CD4-positive, alpha-beta T cell (primary cell): ENCODE measurements around the gene OXNAD1. TPM values are rescaled to one million over a fixed set of nuclear protein-coding genes. Genes with fewer than 3 reads are reported as not detected.

ENCODE experiments used
- ATAC-seq: fragments of 200-7000 bp; cut with Tn5 transposase; one replicate; pipeline ENCODE4 v1.10.0; 2022; ENCODE audit warnings: mild to moderate bottlenecking; ENCODE audit not compliant: poor library complexity
- CTCF ChIA-PET: fragments of 350-600 bp; sonication (Branson Sonifier 250); formaldehyde crosslinking; loops from one replicate; lab custom pipeline; 2021; ENCODE audit warnings: antibody characterized with exemption, inconsistent platforms; lab: Charles Lee
- POLR2A ChIA-PET: fragments of 350-600 bp; sonication (Branson Sonifier 250); formaldehyde crosslinking; loops from one replicate; lab custom pipeline; 2021; ENCODE audit warnings: antibody characterized with exemption, inconsistent platforms; lab: Charles Lee
- DNase-seq, 14 experiments: peaks; one replicate each; pipeline ENCODE4 v3.0.0-alpha.2; 2013 to 2020; ENCODE audit warnings: mixed read lengths in 2 of 14
- H3K27ac ChIP-seq, 2 donors: one replicate each; pipeline versions ENCODE4 v1.5.1 to v1.7.0; 2013; ENCODE audit warnings: low read length in 2 of 2, low read depth in 1 of 2, mild to moderate bottlenecking in 1 of 2
- H3K27me3 ChIP-seq, 2 experiments: 1 replicate in 1 of 2; 2 replicates in 1 of 2; pipeline versions ENCODE4 v1.6.1 to v1.7.0; 2013; ENCODE audit warnings: low read length in 2 of 2, control low read depth in 1 of 2, mild to moderate bottlenecking in 1 of 2, moderate library complexity in 1 of 2; ENCODE audit not compliant: insufficient read depth in 2 of 2, control insufficient read depth in 1 of 2
- H3K36me3 ChIP-seq: one replicate; pipeline ENCODE4 v1.6.1; 2013; ENCODE audit warnings: low read length, control low read depth; ENCODE audit not compliant: insufficient read depth
- H3K4me1 ChIP-seq: one replicate; pipeline ENCODE4 v1.6.1; 2013; ENCODE audit warnings: low read length, control low read depth; ENCODE audit not compliant: insufficient read depth
- H3K4me3 ChIP-seq: one replicate; pipeline ENCODE4 v1.5.1; 2013; ENCODE audit warnings: mild to moderate bottlenecking, low read length, moderate library complexity
- H3K9me3 ChIP-seq, 2 experiments: 1 replicate in 1 of 2; 2 replicates in 1 of 2; pipeline versions ENCODE4 v1.6.1 to v1.7.0; 2013; ENCODE audit warnings: low read length in 2 of 2, mild to moderate bottlenecking in 2 of 2, control low read depth in 1 of 2, moderate library complexity in 1 of 2; ENCODE audit not compliant: control insufficient read depth in 1 of 2, insufficient read depth in 1 of 2
- H3K27ac Mint-ChIP-seq: one replicate; pipeline ENCODE4 v1.8.0; 2020; ENCODE audit warnings: mixed read lengths
- H3K27me3 Mint-ChIP-seq: one replicate; pipeline ENCODE4 v1.8.0; 2021; ENCODE audit warnings: mixed read lengths
- H3K36me3 Mint-ChIP-seq: one replicate; pipeline ENCODE4 v1.8.0; 2021; ENCODE audit warnings: low read depth, mixed read lengths
- H3K4me1 Mint-ChIP-seq: one replicate; pipeline ENCODE4 v1.8.0; 2021; ENCODE audit warnings: low read depth, mixed read lengths
- H3K4me3 Mint-ChIP-seq: one replicate; pipeline ENCODE4 v1.8.0; 2020; ENCODE audit warnings: mild to moderate bottlenecking, mixed read lengths
- H3K9me3 Mint-ChIP-seq: one replicate; pipeline ENCODE4 v1.8.0; 2020; ENCODE audit warnings: mixed read lengths
- intact Hi-C, 2 experiments: fragments of 100-400 bp; cut with DNase I in 1 of 2; cut with micrococcal nuclease in 1 of 2; formaldehyde crosslinking; loops; one replicate each; pipeline versions ENCODE4 v1.15.1 to v1.9.0; 2023 to 2025; cut with DNase I, micrococcal nuclease
- total RNA-seq, 174 experiments: library from RNA in 2 of 174; stranded (reverse) in 2 of 174; gene quantifications; one replicate each; pipeline ENCODE4 v1.2.3 and lab custom pipeline; 2021 to 2026
- TF ChIP-seq, protein P1 (sequence below): fragments of 200-600 bp; IDR thresholded peaks from one replicate; pipeline ENCODE4 v1.8.0; 2022; ENCODE audit warnings: antibody characterized with exemption, mild to moderate bottlenecking

OXNAD1 gene
- total RNA-seq, 2 experiments from 2014 or later = 135 TPM

DNA sequence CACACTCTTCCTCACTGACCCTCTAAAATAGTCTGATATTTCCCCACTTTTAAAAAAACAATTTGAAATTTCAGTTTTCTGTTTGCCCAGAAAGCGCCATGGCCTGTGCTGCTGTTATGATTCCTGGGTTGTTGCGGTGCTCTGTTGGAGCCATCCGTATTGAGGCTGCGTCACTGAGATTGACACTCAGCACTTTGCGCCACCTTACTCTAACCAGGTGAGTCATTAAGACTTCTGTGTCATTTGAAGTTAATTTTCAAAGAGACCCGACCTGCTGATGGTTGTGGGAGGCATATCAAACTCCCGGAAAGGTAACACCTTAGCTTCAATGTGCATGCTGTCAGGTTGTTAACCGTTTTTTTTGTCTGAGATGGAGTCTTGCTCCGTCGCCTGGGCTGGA, 5.8 kb downstream of the OXNAD1 start:
- no peak overlapping the region for H3K27ac Mint-ChIP-seq
- ATAC-seq = no peak

DNA sequence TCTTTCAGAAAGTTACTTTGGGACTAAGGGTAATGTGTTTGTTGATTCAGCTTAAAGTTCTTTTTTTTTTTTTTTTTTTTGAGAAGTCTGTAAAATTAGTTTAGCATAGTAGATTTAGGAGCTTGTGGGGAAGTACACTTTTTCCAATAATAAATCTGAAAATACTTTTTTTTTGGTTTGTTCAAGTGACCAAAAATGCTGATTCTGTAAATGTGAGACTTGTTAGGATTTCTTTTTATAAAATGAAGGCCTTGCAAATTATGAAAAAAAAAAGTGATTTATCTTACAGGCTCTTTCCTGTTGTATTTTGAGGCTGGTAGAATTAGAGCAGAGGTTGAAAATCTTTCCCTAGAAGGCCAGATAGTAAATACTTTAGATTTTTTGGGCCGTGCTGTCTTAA, 7.6 kb downstream of the OXNAD1 start:
- Histone ChIP-seq H3K36me3 (peaks cover 20% of the 10 kb centered on the region), H3K4me1 (no peaks in the 10 kb centered on the region), H3K9me3 (no peaks in the 10 kb centered on the region), H3K27me3 (no peaks in the 10 kb centered on the region), H3K4me3 (no peak overlapping the region), H3K27ac (no peak overlapping the region)
- H3K27me3 Mint-ChIP-seq = no peaks in the 10 kb centered on the region
- intact Hi-C loops = loop anchor here in 1 of 2 experiments (10.0 kb wide), 1 partner anchor 52 kb away; no protein-coding TSS in a partner anchor
- ChIA-PET CTCF (interaction anchor here (0.6 to 1.6 kb wide), 4 partner anchors 14 to 294 kb away, joined by 3 to 7 read pairs (median 3); no protein-coding TSS in a partner anchor), POLR2A (interaction anchor here (0.8 to 1.1 kb wide), 2 partner anchors 13 to 18 kb away, joined by 3 read pairs; no protein-coding TSS in a partner anchor)
- ATAC-seq = no peak
- H3K4me1 Mint-ChIP-seq = peaks cover 10% of the 10 kb centered on the region
- TF ChIP-seq, protein P1, sequence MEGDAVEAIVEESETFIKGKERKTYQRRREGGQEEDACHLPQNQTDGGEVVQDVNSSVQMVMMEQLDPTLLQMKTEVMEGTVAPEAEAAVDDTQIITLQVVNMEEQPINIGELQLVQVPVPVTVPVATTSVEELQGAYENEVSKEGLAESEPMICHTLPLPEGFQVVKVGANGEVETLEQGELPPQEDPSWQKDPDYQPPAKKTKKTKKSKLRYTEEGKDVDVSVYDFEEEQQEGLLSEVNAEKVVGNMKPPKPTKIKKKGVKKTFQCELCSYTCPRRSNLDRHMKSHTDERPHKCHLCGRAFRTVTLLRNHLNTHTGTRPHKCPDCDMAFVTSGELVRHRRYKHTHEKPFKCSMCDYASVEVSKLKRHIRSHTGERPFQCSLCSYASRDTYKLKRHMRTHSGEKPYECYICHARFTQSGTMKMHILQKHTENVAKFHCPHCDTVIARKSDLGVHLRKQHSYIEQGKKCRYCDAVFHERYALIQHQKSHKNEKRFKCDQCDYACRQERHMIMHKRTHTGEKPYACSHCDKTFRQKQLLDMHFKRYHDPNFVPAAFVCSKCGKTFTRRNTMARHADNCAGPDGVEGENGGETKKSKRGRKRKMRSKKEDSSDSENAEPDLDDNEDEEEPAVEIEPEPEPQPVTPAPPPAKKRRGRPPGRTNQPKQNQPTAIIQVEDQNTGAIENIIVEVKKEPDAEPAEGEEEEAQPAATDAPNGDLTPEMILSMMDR = no peak
- no peak overlapping the region for H3K4me3 Mint-ChIP-seq
- no peaks in the 10 kb centered on the region for H3K9me3 Mint-ChIP-seq
- H3K27ac Mint-ChIP-seq = no peak overlapping the region
- DNase-seq = no peak
- peaks cover 53% of the 10 kb centered on the region for H3K36me3 Mint-ChIP-seq

More for the DNA sequence above, 5.8 kb downstream of the OXNAD1 start:
- H3K9me3 ChIP-seq = no peaks in the 10 kb centered on the region
- intact Hi-C loops = loop anchor here in 1 of 2 experiments (10.0 kb wide), 1 partner anchor 54 kb away; no protein-coding TSS in a partner anchor
- TF ChIP-seq, protein P1 = no peak
- H3K4me1 Mint-ChIP-seq = peaks cover 27% of the 10 kb centered on the region
- no peak overlapping the region for H3K4me3 Mint-ChIP-seq
- peaks cover 4% of the 10 kb centered on the region for H3K4me1 ChIP-seq
- ChIA-PET CTCF (interaction anchor here (8.6 kb wide), 1 partner anchor 20 kb away, joined by 78 read pairs; no protein-coding TSS in a partner anchor), POLR2A (no interaction called here)
- H3K27me3 ChIP-seq = no peaks in the 10 kb centered on the region
- no peak overlapping the region for H3K27ac ChIP-seq
- no peaks in the 10 kb centered on the region for H3K27me3 Mint-ChIP-seq
- H3K4me3 ChIP-seq = no peak overlapping the region
- peaks cover 51% of the 10 kb centered on the region for H3K36me3 Mint-ChIP-seq
- DNase-seq = no peak
- no peaks in the 10 kb centered on the region for H3K9me3 Mint-ChIP-seq
- peaks cover 19% of the 10 kb centered on the region for H3K36me3 ChIP-seq

DNA sequence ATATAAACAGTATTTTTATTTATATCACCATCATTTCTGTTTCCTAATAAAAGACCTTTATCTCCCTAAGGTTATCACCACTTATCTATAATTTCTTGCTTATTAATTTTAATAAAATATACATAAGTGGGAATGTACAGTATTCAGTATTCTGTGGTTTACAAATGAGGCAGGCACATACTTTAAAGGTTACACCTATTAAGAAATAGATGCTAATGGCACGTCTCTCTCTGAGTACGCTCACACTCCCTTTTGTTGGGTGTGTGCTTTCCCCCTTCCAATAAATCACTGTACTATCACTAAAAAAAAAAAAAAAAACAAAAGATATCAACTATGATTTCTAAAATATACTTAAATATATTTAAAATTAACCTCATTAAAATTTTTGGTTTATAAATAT, 8.9 kb downstream of the OXNAD1 start:
- DNase-seq = no peak
- no peaks in the 10 kb centered on the region for H3K9me3 ChIP-seq
- no peak overlapping the region for H3K4me3 ChIP-seq
- Mint-ChIP-seq H3K4me3 (no peak overlapping the region), H3K27me3 (no peaks in the 10 kb centered on the region), H3K36me3 (peaks cover 53% of the 10 kb centered on the region), H3K27ac (no peak overlapping the region), H3K9me3 (no peaks in the 10 kb centered on the region), H3K4me1 (peaks cover under 1% of the 10 kb centered on the region)
- no peaks in the 10 kb centered on the region for H3K4me1 ChIP-seq
- no peak overlapping the region for H3K27ac ChIP-seq
- ATAC-seq = no peak
- ChIA-PET CTCF (interaction anchor here (0.7 kb wide), 1 partner anchor 141 kb away, joined by 3 read pairs; no protein-coding TSS in a partner anchor), POLR2A (no interaction called here)
- intact Hi-C loops = loop anchor here in 1 of 2 experiments (10.0 kb wide), 1 partner anchor 51 kb away; no protein-coding TSS in a partner anchor
- TF ChIP-seq, protein P1 = no peak
- peaks cover 27% of the 10 kb centered on the region for H3K36me3 ChIP-seq
- H3K27me3 ChIP-seq = no peaks in the 10 kb centered on the region
